GM12875 (cell line): Measurements from ENCODE around the gene TGFB2.

Experiments used
- H3K4me3 ChIP-seq: one replicate; pipeline ENCODE4 v1.5.1; 2011; ENCODE audit warnings: low read depth, low read length, control low read depth
- CTCF ChIP-seq: IDR thresholded peaks from 2 replicates; pipeline ENCODE4 v1.5.1; 2011; ENCODE audit warnings: low read depth, mild to moderate bottlenecking, control low read depth, inconsistent platforms, low read length, moderate library complexity, borderline replicate concordance; ENCODE audit not compliant: insufficient read depth

TGFB2 gene

GRCh38 chr1:218459878-218460711 is 115.0 kb downstream of the TGFB2 start:
- TF ChIP-seq CTCF: no peak
- no peak overlapping the region for H3K4me3 ChIP-seq

GRCh38 chr1:218461351-218461750 is 116.2 kb downstream of the TGFB2 start:
- H3K4me3 ChIP-seq: no peak overlapping the region
- no peak for TF ChIP-seq CTCF

- H3K4me3 ChIP-seq: no peak overlapping the region
These were observed 117.0 kb downstream of the TGFB2 start for GRCh38 chr1:218462116-218462515.

GRCh38 chr1:218462587-218462986 is 117.5 kb downstream of the TGFB2 start:
- no peak overlapping the region for H3K4me3 ChIP-seq
- no peak for TF ChIP-seq CTCF

More at GRCh38 chr1:218462116-218462515, 117.0 kb downstream of the TGFB2 start:
- TF ChIP-seq CTCF: no peak

- TF ChIP-seq CTCF: no peak
- H3K4me3 ChIP-seq: no peak overlapping the region
These were observed 118.3 kb downstream of the TGFB2 start for GRCh38 chr1:218463194-218464156.

- TF ChIP-seq CTCF: no peak
- H3K4me3 ChIP-seq: no peak overlapping the region
These were observed 119.7 kb downstream of the TGFB2 start for GRCh38 chr1:218464871-218465270.
